Common myeloid progenitor, CD34-positive (primary cell): ENCODE results near the gene SHC1.

ENCODE experiments used
- CTCF ChIA-PET: fragments of 350-600 bp; sonication (Branson Sonifier 250); formaldehyde crosslinking; loops from one replicate; lab custom pipeline; 2021; ENCODE audit warnings: antibody characterized with exemption; lab: Charles Lee
- POLR2A ChIA-PET: fragments of 350-600 bp; sonication (Branson Sonifier 250); formaldehyde crosslinking; loops from one replicate; lab custom pipeline; 2021; ENCODE audit warnings: antibody characterized with exemption; lab: Charles Lee
- DNase-seq, 3 donors: peaks; one replicate each; pipeline versions ENCODE4 v3.0.0 to v3.0.0-alpha.2; 2013
- H3K27ac ChIP-seq, 2 experiments: 1 replicate in 1 of 2; 2 replicates in 1 of 2; pipeline ENCODE4 v1.7.0; 2013; ENCODE audit warnings: inconsistent platforms in 2 of 2, low read length in 2 of 2, mild to moderate bottlenecking in 2 of 2, low read depth in 1 of 2, moderate library complexity in 1 of 2; ENCODE audit not compliant: severe bottlenecking in 2 of 2, insufficient read depth in 1 of 2, poor library complexity in 1 of 2
- H3K27me3 ChIP-seq, 5 experiments: replicated peaks in 2 of 5; 1 replicate in 3 of 5; 2 replicates in 2 of 5; pipeline versions ENCODE4 v1.6.1 to v1.7.0; 2013; ENCODE audit warnings: low read length in 4 of 5, mild to moderate bottlenecking in 2 of 5, moderate library complexity in 2 of 5, inconsistent platforms in 1 of 5; ENCODE audit not compliant: insufficient read depth in 5 of 5, control insufficient read depth in 4 of 5
- H3K36me3 ChIP-seq, 4 experiments: 1 replicate in 2 of 4; 2 replicates in 2 of 4; pipeline versions ENCODE4 v1.6.1 to v1.7.0; 2013; ENCODE audit warnings: low read length in 3 of 4, control low read depth in 1 of 4, mild to moderate bottlenecking in 1 of 4; ENCODE audit not compliant: control insufficient read depth in 4 of 4, insufficient read depth in 4 of 4
- H3K4me1 ChIP-seq, 4 experiments: 1 replicate in 3 of 4; 2 replicates in 1 of 4; pipeline versions ENCODE4 v1.6.1 to v1.7.1; 2013; ENCODE audit warnings: low read length in 3 of 4, mild to moderate bottlenecking in 3 of 4, control low read depth in 1 of 4, inconsistent platforms in 1 of 4, moderate library complexity in 1 of 4; ENCODE audit not compliant: control insufficient read depth in 4 of 4, insufficient read depth in 4 of 4; ENCODE audit errors: control extremely low read depth in 1 of 4
- H3K4me3 ChIP-seq, 7 experiments: 1 replicate in 4 of 7; 2 replicates in 3 of 7; pipeline versions ENCODE4 v1.5.1 to v1.7.0; 2013; ENCODE audit warnings: mild to moderate bottlenecking in 7 of 7, low read length in 6 of 7, moderate library complexity in 6 of 7, inconsistent platforms in 2 of 7, low read depth in 2 of 7, control low read depth in 1 of 7; ENCODE audit not compliant: insufficient read depth in 4 of 7, control insufficient read depth in 1 of 7; ENCODE audit errors: extremely low read depth in 1 of 7
- H3K9me3 ChIP-seq, 5 experiments: 1 replicate in 4 of 5; 2 replicates in 1 of 5; pipeline versions ENCODE4 v1.6.1 to v1.7.1; 2013; ENCODE audit warnings: low read length in 4 of 5, mild to moderate bottlenecking in 2 of 5, inconsistent platforms in 1 of 5, low read depth in 1 of 5, moderate library complexity in 1 of 5; ENCODE audit not compliant: control insufficient read depth in 4 of 5, insufficient read depth in 2 of 5; ENCODE audit errors: control extremely low read depth in 1 of 5
- WGBS: methylation state at CpG from one replicate; pipeline ENCODE4 v1.1.5; 2013; ENCODE audit not compliant: insufficient coverage; 5-methylcytosine and 5-hydroxymethylcytosine counted together

SHC1 gene

GRCh38 chr1:154943649-154944400 is 26.7 kb downstream of the SHC1 start:
- DNase-seq: peak; percentile 61 to 87 (median 85)
- H3K36me3 ChIP-seq: peaks cover 19 to 41% (median 34%) of the 10 kb centered on the region in 4 experiments
- POLR2A ChIA-PET: interaction anchor here (0.5 to 3.7 kb wide), 8 partner anchors 9 to 467 kb away, joined by 3 to 17 read pairs (median 3); partner anchors contain the start of gene PBXIP1
- CTCF ChIA-PET: interaction anchor here (0.8 to 2.0 kb wide), 22 partner anchors 8 to 169 kb away, joined by 3 to 10 read pairs (median 4); partner anchors contain the start of gene PMVK
- 22% methylated on average over 3 of the region's 6 CpGs for WGBS
- H3K4me3 ChIP-seq: peak overlapping the region in 1 of 7 experiments; percentile 1
- no peaks in the 10 kb centered on the region for H3K9me3 ChIP-seq
- H3K4me1 ChIP-seq: peaks cover 12 to 74% (median 70%) of the 10 kb centered on the region in 4 experiments
- H3K27ac ChIP-seq: peak overlapping the region in 1 of 2 experiments; percentile 77
- no peaks in the 10 kb centered on the region for H3K27me3 ChIP-seq

- H3K4me1 ChIP-seq: peaks cover 19 to 91% (median 88%) of the 10 kb centered on the region in 4 experiments
- POLR2A ChIA-PET: no interaction called here
- peak in 1 of 3 donors; percentile 60 for DNase-seq
- H3K27me3 ChIP-seq: no peaks in the 10 kb centered on the region
- H3K9me3 ChIP-seq: no peaks in the 10 kb centered on the region
- peak overlapping the region in 1 of 2 experiments; percentile 77 for H3K27ac ChIP-seq
- peak overlapping the region in 2 of 7 experiments; percentile 15 to 42 for H3K4me3 ChIP-seq
- peaks cover 10 to 21% (median 15%) of the 10 kb centered on the region in 4 experiments for H3K36me3 ChIP-seq
- no CpG with 5 or more reads among the region's 5 CpGs for WGBS
- CTCF ChIA-PET: interaction anchor here (1.2 kb wide), 1 partner anchor 11 kb away, joined by 3 read pairs; no protein-coding TSS in a partner anchor
Observed at GRCh38 chr1:154941333-154942013, 29.1 kb downstream of the SHC1 start.

GRCh38 chr1:154940651-154941194 is 29.8 kb downstream of the SHC1 start:
- H3K4me3 ChIP-seq: peak overlapping the region in 1 of 7 experiments; percentile 37
- 64% methylated on average over 8 of the region's 8 CpGs for WGBS
- H3K36me3 ChIP-seq: peaks cover 10 to 14% (median 10%) of the 10 kb centered on the region in 4 experiments
- no peaks in the 10 kb centered on the region for H3K9me3 ChIP-seq
- no peaks in the 10 kb centered on the region for H3K27me3 ChIP-seq
- no peak for DNase-seq
- ChIA-PET CTCF (interaction anchor here (1.2 to 1.6 kb wide), 3 partner anchors 10 to 59 kb away, joined by 3 to 4 read pairs (median 4); no protein-coding TSS in a partner anchor), POLR2A (no interaction called here)
- peaks cover 19 to 96% (median 91%) of the 10 kb centered on the region in 4 experiments for H3K4me1 ChIP-seq
- no peak overlapping the region for H3K27ac ChIP-seq

GRCh38 chr1:154940213-154940560 is 30.4 kb downstream of the SHC1 start:
- Histone ChIP-seq H3K27ac (no peak overlapping the region), H3K27me3 (no peaks in the 10 kb centered on the region), H3K4me1 (peaks cover 20 to 96% (median 88%) of the 10 kb centered on the region in 4 experiments), H3K4me3 (peak overlapping the region in 2 of 7 experiments; percentile 13 to 37), H3K9me3 (no peaks in the 10 kb centered on the region), H3K36me3 (peaks cover 5 to 8% (median 5%) of the 10 kb centered on the region in 4 experiments)
- POLR2A ChIA-PET: interaction anchor here (0.6 kb wide), 1 partner anchor 300 kb away, joined by 3 read pairs; no protein-coding TSS in a partner anchor
- WGBS: no CpG with 5 or more reads among the region's 1 CpG
- no peak for DNase-seq
- CTCF ChIA-PET: interaction anchor here (1.2 to 1.6 kb wide), 4 partner anchors 11 to 59 kb away, joined by 3 to 5 read pairs (median 4); partner anchors contain the start of gene LENEP

GRCh38 chr1:154938604-154939399 is 31.7 kb downstream of the SHC1 start:
- Histone ChIP-seq H3K4me1 (peaks cover 20 to 83% (median 75%) of the 10 kb centered on the region in 4 experiments), H3K4me3 (no peak overlapping the region), H3K27me3 (no peaks in the 10 kb centered on the region), H3K9me3 (no peaks in the 10 kb centered on the region), H3K36me3 (no peaks in the 10 kb centered on the region), H3K27ac (peak overlapping the region in 1 of 2 experiments; percentile 47)
- ChIA-PET CTCF (interaction anchor here (0.6 to 1.5 kb wide), 3 partner anchors 29 to 55 kb away, joined by 3 to 5 read pairs (median 3); partner anchors contain the start of gene LENEP), POLR2A (interaction anchor here (0.6 kb wide), 2 partner anchors 22 to 72 kb away, joined by 5 read pairs; no protein-coding TSS in a partner anchor)
- 100% methylated on average over 6 of the region's 7 CpGs for WGBS
- DNase-seq: no peak

- Histone ChIP-seq H3K4me3 (peak overlapping the region in 6 of 7 experiments; percentile 58 to 86 (median 80)), H3K27ac (peak overlapping the region; percentile 99), H3K27me3 (no peaks in the 10 kb centered on the region), H3K4me1 (peaks cover 20 to 74% (median 67%) of the 10 kb centered on the region in 4 experiments), H3K36me3 (no peaks in the 10 kb centered on the region), H3K9me3 (no peaks in the 10 kb centered on the region)
- no peak for DNase-seq
- ChIA-PET CTCF (interaction anchor here (0.9 to 1.0 kb wide), 2 partner anchors 28 to 60 kb away, joined by 3 read pairs; no protein-coding TSS in a partner anchor), POLR2A (interaction anchor here (2.4 kb wide), 1 partner anchor 54 kb away, joined by 7 read pairs; no protein-coding TSS in a partner anchor)
- 87% methylated on average over 4 of the region's 8 CpGs for WGBS
Observed at GRCh38 chr1:154937988-154938386, 32.6 kb downstream of the SHC1 start.
